GM19372 (cell line): Measurements from ENCODE around the gene DLG2.
"Not testable (repeated sequence)": the region's sequence is repeated elsewhere in the genome, so short reads cannot be mapped to it uniquely, and the experiment has no call there.

Experiments
- ATAC-seq: cut with Tn5 transposase; IDR thresholded peaks from one replicate; pipeline ENCODE4 v1.9.1; 2021; ENCODE audit warnings: mild to moderate bottlenecking, low read depth, moderate library complexity; ENCODE audit not compliant: unreplicated experiment

Gene DLG2

DNA sequence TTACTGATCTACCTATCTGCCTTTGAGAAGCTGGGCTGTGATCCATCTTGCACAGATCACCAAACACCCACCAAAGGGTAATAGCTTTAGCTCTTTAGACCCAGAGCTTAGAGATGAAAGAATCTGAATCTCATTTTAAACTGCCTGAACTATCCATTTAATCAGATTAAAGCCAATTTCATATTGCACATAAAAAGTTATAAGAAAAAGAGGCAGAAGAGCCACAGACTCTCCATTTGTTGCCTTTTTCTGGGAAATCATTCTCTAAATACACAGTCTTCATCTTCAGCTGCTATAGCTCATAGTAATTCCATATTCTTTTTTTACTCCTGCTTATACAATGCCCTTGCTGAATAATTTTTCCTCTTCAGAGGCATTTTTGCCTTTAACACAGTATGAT lies 271.2 kb downstream of the DLG2 start:
- no peak for ATAC-seq

DNA sequence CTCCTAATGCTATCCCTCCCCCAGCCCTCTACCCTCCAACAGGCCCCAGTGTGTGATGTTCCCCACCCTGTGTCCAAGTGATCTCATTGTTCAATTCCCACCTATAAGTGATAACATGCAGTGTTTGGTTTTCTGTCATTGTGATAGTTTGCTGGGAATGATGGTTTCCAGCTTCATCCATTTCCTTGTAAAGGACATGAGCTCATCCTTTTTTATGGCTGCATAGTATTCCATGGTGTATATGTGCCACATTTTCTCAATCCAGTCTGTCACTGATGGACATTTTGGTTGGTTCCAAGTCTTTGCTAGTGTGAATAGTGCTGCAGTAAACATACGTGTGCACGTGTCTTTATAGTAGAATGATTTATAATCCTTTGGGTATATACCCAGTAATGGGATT lies 277.6 kb downstream of the DLG2 start:
- ATAC-seq, result not testable (repeated sequence)

- ATAC-seq, result no peak
These were observed 278.2 kb downstream of the DLG2 start for GRCh38 chr11:85348945-85349344.

DNA sequence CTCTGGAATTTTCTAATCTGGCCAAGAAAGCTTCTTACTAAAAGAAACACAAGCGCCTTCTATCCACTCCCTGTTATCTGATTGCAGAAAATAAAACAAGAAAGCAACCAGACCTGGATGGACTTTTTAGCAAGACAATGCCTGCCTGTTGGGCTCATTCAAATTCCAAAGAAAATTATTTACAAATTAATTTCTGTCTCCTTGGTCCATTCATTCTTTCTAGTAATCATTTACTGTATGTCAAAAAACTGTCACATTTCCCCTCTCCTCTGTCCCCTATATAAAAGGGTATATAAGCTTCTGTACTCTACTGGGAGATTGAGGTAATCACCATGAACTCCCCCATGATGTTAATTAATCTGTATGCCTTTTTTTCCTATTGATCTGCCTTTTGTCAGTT lies 279.9 kb downstream of the DLG2 start:
- no peak for ATAC-seq

DNA sequence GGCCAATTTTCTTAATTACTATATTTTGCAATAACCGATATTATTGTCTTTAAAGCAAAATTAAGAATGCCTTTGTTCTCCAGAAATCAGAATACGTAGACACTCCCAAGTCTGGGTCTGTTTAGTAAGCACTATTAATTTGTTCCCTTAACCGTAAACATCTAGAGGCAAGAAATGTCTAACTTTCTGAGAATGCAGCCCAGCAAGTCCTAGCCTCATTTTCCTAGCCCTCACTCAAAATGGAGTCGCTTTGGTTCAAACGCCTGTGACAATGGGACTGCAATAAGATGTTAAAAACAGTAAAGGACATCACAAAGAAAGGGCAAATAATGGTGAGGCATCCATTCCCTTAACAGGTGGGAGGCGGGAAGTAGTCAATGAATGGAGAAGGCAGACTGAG lies 280.7 kb downstream of the DLG2 start:
- ATAC-seq, result no peak

GRCh38 chr11:85340846-85341245 lies 286.3 kb downstream of the DLG2 start:
- ATAC-seq, result not testable (repeated sequence)

- ATAC-seq, result no peak
These were observed 308.6 kb downstream of the DLG2 start for GRCh38 chr11:85318573-85318972.

DNA sequence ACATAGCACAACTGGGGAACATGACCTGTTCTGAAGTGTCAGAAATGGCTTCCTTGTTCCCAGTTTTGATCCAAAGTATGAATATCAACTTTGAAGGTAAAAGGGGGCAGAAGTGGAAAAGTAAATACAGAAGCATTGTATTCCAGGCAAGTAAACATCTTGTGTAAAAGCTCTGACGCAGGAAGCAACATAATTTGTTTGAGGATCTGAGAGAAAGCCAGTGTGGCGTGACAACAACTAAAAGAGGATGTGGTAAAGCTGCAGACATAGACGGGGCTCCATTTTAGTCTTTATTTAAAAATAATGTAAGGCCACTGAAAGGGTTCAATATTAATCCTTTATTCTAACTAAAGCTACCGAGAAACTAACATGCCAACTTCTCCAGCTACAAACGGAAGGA lies 310.2 kb downstream of the DLG2 start:
- peak; percentile 96 for ATAC-seq

DNA sequence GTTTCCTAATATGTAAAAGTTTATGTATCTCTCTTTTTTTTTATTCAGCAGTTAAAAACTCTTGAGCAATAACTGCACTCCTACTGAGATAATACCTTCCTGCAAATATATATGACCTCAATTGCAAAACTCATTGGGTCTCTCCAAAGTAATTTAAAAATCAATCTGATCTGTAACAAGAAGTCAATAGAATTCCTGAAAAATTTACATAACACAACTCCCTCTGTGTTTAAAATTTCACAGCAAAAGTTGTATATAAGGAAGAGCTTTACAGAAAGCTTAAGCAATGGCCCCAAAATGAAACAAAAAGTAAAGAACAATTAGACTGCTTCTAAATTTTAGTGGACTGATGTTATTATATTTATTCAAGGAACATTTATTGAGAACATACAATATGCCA lies 313.4 kb downstream of the DLG2 start:
- no peak for ATAC-seq

DNA sequence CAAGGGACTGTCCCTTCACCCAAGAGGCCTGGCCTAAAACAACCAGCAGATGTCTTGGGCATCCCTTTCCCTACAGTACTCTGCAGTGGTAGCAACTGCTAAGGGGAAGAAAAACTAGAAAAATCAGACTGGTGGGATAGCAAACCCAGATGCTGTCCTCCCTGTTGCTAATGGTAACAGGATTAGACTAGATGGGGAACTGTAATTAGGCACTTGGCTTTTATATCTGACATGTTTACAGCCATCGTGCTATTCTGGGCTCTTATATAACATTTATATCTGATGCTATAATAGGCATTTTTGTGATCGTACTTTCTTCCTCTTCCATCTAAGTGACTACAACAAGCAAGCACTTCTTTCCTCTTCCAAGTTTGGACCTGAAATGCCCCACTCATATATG lies 316.7 kb downstream of the DLG2 start:
- ATAC-seq, result no peak

DNA sequence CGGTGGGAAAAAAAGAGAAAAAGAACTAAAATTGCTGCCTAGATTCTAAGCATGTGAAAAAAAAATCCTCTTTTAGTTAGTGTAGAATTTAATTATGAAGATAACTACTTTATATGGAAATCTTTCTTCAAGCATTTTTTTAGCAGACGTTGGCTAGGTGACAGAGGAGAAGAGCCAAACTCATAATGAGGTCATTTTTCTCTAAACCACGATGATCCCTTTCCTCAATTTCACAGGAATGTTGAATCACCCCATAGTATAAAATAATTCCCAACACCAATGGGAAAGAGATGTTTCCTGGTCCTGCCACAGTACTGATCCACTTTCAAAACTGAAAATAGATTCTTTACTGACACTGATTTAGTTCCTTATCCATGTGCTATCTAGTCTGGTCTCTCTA lies 319.8 kb downstream of the DLG2 start:
- ATAC-seq, result no peak

GRCh38 chr11:85301895-85302678 lies 325.1 kb downstream of the DLG2 start:
- no peak for ATAC-seq

DNA sequence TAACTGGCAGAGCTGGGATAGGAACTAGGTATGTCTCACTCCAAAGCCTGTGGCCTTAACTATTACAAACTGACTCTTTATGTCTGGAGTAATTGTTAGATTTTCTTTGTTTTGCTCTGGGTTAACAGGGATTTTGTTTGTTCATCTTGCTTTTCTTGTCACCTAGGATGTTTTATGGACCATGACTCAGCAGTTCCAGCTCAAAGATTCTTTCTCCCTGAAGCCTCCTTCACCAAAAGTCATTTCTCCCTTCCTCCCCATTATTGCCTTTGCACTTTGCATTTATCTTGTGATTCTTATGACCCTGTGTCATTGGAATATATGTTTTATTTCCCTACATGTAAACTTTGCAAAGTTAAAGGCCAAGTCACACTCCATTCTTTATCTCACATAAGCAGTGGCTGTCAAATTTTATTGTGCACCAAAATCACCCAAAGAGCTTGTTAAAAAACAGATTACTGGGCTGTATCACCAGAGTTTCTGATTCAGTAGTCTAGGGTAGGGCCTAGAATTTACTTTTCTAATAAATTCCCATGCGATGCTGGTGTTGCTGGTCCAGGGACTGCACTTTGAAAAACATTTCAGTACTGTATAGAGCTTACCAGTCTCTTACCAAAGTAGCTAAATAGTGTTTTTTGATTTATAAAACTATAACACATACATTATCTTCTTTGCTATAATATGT lies 327.7 kb downstream of the DLG2 start:
- no peak for ATAC-seq

DNA sequence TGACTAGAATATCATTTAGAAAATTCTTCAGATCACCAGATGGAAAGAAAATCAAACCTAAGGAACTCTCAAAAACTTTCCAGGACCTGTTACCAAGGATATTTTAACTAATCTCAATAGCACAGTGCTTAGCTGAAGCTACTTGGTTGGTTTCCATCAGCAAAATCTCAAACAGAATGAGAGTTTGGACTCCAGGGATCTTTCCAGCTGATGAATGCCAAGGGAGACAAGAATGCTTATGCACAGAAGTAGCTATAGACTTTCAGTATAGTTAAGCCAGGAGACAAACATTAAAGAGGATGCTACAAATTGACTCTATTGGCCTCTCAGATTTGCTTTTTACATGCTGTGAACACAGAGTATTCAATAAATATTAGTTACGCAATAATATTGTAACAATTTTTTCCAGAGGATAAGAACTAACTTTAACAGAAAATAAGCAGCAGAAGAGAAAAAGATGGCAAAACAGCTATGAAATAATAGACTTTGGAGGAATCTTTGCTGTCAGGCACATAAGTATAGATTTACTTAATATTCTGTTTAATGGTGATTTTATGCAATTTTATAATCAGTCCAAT lies 331.4 kb downstream of the DLG2 start:
- no peak for ATAC-seq

DNA sequence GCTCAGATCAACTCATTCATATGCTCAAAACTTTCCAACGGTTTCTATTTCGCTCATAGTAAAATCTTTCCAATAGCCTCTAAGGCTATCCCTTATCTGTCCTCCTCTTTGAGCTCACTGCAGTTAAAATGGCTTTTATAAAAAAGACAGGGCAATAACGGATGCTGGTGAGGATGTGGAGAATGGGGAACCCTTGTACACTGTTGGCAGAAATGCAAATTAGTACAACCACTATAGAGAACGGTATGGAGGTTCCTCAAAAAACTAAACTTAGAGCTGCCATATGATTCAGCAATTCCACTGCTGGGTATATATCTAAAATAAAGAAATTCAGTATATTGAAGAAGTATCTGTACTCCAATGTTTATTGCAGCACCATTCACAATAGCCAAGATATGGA lies 345.6 kb downstream of the DLG2 start:
- ATAC-seq, result no peak

DNA sequence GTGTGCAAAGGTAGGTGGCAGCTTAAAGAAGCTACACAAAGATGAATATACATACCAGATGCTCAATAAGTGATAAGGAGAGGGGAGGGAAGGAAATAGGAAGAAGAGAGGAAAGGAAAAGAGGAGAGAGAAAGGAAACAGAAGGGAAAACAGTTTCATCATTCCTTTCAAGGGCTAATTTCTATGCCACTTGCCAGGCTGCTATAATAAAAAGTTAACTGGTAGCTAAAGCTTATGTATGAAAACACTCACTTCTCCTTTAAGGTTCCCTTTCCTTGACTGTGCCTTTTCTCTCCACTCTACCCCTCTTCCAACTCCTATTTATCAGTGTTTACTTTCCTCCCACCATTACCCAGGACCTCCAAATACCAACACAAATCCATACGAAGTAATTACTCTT lies 347.9 kb downstream of the DLG2 start:
- no peak for ATAC-seq

DNA sequence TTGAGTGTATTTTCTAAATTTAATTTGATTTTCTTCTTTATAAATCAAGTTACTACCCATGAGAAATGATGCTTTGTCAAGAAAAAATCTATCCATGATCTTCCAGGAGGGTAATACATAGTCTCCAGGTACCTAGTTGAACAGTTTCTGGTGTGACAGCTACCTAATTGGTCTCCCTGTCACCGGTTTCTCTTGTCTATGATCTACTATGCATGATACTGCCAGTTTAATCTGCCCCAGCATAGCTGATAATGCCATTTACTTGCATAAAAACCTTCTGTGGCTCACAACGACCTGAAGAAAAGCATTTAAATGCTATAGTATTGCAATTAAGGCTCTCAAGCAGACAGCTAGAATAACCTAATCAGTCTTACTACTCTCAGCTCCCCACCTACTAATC lies 349.5 kb downstream of the DLG2 start:
- ATAC-seq, result no peak

- no peak for ATAC-seq
These were observed 350.8 kb downstream of the DLG2 start for GRCh38 chr11:85276332-85276731.

- not testable (repeated sequence) for ATAC-seq
These were observed 356.8 kb downstream of the DLG2 start for GRCh38 chr11:85270315-85270714.

- ATAC-seq, result no peak
These were observed 358.0 kb downstream of the DLG2 start for GRCh38 chr11:85269109-85269508.

GRCh38 chr11:85266646-85267045 lies 360.5 kb downstream of the DLG2 start:
- ATAC-seq, result no peak

- ATAC-seq, result no peak
These were observed 363.8 kb downstream of the DLG2 start for GRCh38 chr11:85263328-85263727.
